GM21737 (cell line): ENCODE results near the gene NAA25.
A peak's percentile ranks its signal among the peaks of the same experiment; 100 is the strongest.

Experiments
- ATAC-seq: cut with Tn5 transposase; IDR thresholded peaks from one replicate; pipeline ENCODE4 v1.9.1; 2021; ENCODE audit warnings: mild to moderate bottlenecking, moderate library complexity; ENCODE audit not compliant: unreplicated experiment

The NAA25 gene

DNA sequence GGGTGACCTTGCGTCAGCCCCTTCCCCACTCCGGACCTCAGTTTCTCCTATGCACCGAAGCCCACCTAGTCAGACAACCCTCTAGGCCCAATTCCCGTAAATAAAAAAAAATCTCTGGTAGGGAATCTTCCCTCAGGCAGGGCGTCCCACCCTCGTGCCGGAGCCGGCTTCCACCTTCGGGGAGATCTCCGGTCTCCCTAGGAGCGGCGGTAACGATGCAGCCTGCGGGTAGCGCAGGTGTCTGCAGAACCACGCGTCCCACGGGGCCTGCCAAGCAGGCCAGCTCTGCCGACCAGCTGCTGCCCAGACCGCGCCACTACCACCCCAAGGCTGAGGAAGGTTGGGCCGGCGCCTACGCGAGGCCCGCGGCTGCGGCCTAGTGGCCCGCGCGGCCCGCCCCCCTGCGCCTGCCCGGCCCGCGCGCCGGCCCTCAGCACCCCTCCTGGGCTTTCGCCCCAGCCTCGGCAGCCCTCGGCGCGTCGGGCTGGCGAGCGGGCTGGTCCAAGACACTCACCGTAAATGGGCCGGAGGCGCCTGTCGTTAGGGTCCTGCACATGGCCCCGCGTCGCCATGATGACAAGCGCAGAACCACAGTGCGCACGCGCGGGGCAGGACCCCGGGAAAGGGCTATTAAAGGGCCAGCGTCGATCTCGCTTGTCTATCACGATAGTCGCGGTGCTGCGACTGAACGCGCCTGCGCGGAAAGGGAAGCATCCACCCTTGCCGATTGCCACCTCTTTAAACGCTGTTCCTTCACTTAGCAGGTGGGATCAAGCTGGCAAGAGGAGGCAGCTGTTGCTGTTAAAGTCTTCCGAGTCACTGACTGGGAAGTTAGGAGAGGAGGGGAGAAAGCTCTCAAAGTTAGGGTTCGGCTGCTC, at the start of gene NAA25:
Gene NAA25 (minus strand): TSS at position 582 of the 878 bp plus-strand sequence. CDS start 10 bp downstream, at position 572.
- peak; percentile 68 for ATAC-seq

DNA sequence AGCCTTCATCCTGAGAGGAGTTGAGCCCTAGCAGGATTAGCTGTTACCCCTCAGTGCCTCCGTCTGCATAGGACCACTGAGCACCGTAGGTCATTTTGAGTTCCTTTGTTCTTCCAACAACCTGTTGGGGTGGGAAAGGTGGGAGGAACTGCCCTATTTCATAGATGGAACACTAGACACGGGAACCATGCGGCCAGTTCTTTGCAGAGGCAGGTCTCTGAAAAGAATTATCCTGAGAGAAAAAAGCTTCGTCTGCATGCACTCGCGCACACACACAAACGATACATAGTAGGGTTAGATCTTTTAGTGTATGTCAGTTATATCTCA, 45.3 kb upstream of the NAA25 start:
- no peak for ATAC-seq

DNA sequence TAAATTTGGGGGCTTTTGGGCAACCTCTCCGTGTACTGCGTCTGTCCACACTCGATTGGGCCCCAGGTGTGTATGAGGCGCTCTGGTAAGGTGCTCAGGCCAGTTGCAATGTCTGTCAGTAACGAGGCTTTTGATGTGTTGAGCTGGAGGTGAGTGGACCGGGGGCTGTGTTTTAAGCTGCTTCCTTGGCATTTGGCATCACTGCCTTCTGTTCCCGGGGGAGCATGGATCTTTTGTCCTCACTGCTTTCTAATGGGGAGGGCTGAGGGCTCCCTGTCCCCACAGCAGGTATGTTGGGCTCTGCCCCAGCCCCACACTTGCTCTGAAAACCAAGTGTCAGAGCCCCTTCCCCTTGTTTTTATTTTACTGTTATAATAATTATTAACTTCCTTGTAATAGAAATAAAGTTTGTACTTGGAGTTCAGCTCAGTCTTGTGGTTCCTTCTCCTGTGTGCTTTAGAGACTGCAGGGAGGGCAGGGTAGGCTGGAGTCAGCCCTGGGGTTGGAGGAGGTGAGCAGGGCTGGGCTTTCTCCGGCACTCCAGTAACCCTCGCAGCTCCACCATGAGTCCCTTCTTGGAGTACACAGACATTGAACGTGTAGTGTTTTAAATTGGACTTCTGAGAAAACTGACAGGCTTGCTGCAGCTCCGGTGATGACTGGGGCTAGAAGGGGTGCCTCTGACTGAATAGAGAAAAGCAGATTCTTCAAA, 44.8 kb upstream of the NAA25 start:
- no peak for ATAC-seq

DNA sequence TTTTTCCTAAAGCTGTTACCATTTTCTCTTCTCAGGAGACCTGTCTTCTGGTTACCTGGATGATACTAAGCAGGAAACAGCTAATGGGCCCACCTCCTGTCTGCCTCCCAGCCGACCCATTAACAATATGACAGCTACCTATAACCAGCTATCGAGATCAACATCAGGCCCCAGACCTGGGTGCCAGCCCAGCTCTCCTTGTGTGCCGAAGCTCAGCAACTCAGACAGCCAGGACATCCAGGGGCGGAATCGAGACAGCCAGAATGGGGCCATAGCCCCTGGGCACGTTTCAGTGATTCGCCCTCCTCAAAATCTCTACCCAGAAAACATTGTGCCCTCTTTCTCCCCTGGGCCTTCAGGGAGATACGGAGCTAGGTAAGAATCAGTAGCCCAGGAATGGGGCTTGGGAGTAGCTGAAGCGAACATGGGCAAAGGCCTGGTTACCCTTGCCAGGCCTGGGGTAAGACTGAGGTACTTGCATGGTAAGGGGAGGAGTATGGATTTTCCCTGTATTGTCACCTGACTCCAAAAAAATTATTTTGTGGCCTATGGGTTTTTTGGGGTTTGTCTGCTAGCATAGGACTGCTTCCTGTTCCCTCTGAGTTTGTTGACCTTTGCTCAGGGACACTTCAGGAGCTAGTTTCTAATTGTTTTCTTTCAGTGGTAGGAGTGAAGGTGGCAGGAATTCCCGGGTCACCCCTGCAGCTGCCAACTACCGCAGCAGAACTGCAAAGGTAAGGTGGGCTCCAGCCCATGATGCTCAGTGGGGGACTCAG, 43.4 kb upstream of the NAA25 start:
- no peak for ATAC-seq

DNA sequence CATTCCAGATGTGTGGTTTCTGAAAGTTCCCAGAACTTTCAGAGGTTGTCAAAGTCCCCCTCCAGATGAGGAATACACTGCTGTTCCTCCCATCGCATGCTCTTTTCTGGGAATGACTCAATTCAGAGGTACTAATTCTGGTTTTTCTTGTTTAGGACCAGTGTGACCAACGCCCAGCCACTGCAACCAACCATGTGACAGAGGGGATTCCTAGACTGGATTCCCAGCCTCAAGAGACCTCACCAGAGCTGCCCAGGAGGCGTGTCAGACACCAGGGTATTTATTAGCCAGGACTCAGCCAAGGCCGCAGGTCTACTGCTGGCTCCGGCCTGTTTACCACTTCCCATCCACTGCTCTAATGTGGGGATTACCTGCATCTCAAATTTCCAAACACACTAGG, 41.0 kb upstream of the NAA25 start:
- ATAC-seq = no peak

DNA sequence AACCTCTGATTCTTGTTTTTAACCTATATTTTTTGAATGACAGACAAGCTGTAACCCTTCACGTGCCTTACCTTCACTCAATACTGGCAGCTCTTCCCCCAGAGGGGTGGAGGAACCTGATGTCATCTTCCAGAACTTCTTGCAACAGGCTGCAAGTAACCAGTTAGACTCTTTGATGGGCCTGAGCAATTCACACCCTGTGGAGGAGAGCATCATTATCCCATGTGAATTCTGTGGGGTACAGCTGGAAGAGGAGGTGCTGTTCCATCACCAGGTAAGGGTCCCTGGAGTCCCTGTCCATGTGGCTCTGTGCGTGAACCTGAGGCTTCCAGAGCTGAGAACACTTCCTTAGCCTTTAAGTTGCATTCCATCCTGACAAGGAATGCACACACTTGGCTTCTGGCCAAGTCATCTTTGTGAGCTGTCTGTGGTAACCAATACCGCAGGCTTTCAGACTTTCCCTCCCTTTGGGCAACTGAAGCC, 39.5 kb upstream of the NAA25 start:
- ATAC-seq = no peak

DNA sequence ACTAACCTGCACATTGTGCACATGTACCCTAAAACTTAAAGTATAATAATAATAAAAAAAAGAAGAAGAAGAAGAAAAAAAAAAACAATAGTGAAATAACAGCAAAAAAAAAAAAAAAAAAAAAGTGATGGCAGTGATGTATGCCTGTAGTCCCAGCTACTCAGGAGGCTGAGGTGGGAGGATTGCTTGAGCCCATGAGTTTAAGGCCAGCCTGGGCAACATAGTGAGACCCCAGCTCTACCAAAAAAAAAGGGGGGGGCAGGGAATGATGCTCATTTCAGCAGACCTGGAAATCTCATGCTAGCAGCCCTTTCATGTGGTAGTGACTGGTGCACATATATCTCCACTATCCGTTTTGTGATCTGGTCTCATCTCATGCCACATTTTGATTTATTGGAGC, 37.5 kb upstream of the NAA25 start:
- no peak for ATAC-seq

DNA sequence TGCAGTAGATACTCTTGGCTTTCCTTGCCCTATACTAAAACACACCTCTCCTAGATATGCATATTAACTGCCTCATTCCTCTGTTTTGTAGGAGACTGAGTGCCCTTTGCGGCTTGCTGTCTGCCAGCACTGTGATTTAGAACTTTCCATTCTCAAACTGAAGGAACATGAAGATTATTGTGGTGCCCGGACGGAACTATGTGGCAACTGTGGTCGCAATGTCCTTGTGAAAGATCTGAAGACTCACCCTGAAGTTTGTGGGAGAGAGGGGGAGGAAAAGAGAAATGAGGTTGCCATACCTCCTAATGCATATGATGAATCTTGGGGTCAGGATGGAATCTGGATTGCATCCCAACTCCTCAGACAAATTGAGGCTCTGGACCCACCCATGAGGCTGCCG, 32.1 kb upstream of the NAA25 start:
- no peak for ATAC-seq

DNA sequence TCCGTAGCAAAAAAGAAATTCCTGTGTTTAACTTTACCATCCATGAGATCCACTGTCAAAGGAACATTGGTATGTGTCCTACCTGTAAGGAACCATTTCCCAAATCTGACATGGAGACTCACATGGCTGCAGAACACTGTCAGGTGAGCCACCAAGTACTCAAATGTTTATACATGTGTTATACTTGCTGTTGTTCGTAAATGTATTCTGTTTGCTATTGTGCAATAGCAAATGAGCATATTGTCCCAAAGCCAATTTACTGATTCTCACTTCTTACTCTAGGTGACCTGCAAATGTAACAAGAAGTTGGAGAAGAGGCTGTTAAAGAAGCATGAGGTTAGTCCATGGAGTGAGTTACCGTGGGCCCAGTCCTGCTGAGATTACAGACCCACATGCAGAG, 26.1 kb upstream of the NAA25 start:
- no peak for ATAC-seq

DNA sequence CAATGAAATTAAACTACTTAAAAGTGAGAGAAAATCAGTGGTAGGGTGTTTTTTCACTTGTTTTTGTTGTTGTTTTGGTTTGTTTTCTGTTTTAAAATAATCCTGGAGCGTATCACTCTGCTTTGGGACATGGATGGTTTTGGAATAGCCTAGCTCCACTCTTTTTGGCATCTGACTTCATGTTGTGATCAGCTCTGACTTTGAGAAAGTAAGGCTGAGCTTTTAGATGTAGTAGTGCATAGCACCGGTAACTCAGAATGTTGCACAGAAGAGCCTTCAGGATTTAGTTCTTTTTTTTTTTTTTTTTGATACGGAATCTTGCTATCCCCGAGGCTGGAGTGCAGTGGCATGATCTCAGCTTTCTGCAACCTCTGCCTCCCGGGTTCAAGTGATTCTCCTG, 24.8 kb upstream of the NAA25 start:
- no peak for ATAC-seq

DNA sequence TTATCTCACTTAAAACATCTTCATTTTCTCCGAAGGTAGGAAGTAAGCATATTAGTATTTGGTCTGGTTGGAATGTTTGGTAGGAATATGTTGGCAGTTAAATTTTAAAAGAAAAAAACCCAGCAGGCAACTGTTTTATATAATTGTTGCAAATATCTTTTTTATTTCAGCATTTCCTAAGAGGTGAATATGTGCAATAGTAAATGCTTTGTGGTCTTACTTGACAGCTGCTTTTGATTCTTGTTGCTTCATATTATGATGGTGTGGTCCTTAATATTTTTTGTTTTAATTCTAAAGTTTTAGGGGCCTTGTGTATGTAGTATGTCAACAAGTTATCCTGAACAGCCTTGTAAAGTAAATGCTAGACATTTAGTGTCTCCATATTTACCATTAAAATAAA, 23.1 kb upstream of the NAA25 start:
- ATAC-seq = no peak

DNA sequence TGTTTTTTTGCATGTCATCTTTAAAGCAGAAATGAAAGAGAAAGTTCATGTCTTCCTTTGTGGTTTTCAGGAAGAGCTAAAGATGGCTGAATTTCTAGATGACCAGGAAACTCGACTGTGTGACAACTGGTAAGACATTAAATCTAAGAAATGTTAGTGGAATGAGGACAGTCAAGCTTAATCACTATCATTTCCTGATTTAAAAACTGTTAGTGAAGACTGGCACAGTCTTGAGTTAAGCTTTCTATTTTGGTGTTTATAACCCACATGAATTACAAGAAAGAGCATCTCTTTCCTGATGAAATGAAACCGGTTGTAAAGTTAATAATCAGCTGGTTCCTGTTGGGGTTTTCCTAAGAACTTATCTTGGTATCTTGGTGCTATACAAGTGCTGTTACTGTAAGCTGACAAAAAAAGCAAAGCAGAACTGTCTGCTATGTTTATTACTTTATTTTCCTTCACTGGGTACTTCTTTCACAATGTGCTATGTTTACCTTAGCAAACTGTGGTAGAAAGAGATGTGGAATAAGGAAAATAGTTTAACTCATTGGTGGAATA, 21.9 kb upstream of the NAA25 start:
- peak; percentile 56 for ATAC-seq

DNA sequence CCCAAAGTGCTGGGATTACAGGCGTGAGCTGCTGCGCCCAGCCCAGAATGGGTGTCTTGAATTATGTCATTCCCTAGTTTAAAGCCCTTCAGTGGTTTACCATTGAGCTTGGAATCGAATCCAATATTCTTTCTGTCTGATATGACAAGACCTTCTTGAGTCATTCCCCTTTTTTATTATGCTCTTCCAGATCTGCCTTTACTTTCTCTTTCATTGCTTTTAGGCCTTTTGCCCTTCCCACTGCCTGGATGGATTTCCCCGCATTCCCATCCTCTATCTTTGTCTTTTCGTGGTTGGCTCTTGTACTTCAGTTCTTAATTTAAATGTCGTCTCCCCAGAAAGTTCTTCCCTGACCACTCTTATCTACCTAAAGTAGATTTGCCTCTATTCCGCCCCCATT, 18.3 kb upstream of the NAA25 start:
- no peak for ATAC-seq

DNA sequence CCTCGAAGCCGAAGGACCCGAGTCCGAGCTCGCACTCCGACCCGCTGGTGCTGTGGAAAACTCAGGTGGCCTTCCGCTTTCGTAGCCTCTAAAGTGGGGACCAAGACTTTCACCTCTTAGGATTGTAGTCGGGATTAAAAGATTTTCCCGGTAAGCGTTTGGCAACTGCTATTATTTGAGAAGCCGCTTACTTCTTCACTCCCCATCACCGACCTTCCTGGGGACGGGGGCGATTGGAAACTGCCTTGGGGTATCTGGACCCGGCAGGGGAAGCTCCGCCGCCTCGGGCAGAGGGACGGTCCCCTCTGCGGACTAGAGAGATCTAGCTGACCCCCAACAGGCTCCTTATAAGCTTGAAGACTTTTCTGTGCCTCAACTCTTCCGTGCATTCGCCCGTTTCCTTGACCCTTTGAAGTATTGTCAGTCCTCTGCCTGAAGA, 17.4 kb upstream of the NAA25 start:
- no peak for ATAC-seq

DNA sequence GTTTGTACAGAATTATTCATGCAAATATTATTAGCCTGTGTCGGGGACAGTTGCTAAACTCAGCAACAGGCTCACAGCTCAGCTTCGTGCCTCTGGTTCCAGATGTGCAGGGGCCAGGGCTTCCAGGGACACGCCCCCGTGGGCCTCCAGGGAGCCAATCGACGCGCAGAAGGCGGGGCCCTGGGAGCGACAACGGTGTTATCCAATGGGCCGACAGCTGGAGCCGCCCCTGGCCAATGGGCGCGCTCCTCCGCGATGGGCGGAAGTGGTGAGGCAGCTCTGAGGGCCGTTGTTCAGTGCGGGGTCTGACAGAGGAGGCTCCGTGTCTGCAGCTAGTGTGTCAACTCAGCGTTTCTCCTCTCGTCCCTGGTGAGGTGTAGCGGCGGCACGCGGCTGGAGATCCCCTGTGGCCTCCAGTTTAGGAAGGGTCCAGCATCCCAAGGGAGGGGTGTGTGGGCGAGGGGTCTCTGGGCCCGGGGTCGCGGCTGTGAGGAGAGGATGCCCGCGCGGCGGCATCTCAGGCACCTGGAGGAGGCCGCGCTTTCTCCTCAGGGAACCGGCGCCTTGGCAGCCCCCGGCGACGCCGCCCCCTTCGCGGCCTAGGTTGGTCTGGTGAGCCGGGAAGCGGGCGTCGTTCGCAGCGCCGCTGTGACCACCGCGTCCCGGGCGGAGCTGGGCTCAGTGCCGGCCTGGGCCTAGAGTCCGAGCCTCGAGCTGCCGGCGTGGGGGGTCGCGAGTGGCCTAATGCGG, 16.8 kb upstream of the NAA25 start, which contains the start of gene TRAFD1:
Gene TRAFD1 (plus strand): TSS at position 311 of the 750 bp plus-strand sequence. CDS start 4,963 bp downstream, outside the sequence.
- ATAC-seq = peak; percentile 94

DNA sequence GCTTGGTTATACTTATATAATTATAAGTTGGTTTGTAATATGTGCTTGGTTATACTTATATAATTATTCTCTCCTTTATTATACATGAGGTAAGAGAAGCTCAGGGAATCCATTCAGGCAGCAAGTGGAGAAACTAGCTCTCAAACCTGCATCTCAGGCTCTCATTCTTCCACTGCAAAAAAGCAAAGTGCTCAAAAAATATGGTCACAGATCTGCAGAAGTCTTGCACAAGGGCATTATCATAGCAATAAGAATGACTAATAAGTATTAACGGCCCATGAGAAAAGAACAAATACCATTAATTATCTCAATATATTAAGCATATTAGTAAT, 16.3 kb upstream of the NAA25 start:
- no peak for ATAC-seq

DNA sequence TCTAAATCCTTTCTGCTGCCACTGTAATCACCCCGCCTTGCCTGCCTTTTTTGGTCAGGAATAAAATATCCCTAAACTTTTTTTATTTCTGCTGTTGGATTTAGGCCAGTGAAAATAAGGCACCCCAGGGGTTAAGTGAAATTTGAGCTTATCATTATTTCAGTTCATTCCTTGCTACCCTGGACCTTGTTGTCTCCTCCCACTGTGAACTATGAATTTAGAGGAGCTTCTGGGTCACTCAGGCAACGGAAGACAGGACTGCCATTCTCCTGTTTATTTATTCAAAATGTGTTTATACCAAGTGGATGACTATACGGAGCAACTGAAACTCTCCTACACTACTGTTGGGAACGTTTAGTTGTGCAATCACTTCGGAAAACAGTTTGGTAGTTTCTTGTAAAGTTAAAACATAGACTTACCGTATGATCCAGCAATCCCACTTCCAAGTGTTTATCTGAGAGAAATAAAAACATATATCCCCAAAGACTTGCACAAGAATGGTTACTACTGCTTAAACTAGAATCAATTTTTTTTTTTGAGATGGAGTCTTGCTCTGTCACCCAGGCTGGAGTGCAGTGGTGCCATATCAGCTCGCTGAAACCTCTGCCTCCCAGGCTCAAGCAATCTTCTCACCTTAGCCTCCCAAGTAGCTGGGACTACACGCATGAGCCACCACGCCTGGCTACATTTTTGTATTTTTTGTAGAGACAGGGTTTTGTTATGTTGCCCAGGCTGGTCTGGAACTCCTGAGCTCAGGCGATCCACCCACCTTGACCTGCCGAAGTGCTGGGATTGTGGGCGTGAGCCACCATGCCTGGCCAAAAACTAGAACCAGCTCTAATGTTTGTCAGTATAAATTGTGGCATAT, 14.5 kb upstream of the NAA25 start:
- ATAC-seq = no peak

DNA sequence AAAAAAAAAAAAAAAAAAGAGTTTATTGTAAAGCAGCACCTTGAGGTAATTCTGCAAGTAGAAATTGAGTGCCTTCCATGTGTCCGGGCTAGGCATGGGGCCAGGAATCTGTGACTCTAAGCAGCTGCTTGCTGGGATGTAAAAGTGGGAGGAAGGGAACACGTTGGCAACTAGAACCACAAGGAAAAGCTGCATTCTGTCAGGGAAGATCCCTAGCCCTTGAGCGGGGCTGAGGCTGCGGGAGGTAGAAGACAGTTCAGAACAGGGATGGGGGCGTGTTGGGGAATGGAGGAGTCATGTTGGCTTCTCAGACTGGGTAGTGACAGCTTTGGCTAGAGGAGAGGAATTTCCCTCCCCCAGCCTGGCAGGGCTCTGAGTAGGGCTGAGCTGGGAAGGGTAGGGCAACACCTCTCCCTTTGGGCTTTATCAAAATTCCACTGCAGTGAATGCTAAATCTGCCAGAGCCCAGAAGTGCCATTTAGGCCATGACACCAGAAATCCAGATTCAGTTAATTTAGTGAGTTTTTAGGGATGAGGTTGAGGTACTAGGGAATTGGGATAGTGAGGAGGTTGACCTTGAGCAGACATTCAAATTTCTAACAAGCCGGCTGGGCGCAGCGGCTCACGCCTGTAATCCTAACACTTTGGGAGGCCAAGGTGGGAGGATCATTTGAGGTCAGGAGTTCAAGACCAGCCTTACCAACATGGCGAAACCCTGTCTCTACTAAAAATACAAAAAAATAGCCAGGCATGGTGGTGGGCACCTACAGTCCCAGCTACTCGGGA, 13.4 kb upstream of the NAA25 start:
- no peak for ATAC-seq

DNA sequence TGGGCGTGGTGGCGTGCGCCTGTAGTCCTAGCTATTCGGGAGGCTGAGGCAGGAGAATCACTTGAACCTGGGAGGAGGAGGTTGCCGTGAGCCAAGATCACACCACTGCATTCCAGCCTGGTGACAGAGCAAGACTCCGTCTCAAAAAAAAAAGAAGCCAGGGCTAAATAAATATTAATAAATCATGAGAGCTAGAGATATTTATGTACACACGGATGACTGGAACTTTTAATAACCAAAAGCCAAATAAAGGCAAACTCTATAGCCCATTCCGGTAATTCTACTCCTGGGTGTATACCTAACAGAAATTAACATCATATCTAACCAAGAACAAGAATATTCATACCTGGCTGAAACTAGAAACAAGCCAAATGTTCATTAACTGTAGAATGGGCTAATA, 9.1 kb upstream of the NAA25 start:
- ATAC-seq = no peak
